HG02870 (cell line): ENCODE results near the gene MARCHF9.
"Not testable (repeated sequence)": the region's sequence is repeated elsewhere in the genome, so short reads cannot be mapped to it uniquely, and the experiment has no call there.

Experiments
- ATAC-seq: cut with Tn5 transposase; IDR thresholded peaks from one replicate; pipeline ENCODE4 v1.9.1; 2021; ENCODE audit warnings: mild to moderate bottlenecking, moderate library complexity; ENCODE audit not compliant: unreplicated experiment

Gene MARCHF9

DNA sequence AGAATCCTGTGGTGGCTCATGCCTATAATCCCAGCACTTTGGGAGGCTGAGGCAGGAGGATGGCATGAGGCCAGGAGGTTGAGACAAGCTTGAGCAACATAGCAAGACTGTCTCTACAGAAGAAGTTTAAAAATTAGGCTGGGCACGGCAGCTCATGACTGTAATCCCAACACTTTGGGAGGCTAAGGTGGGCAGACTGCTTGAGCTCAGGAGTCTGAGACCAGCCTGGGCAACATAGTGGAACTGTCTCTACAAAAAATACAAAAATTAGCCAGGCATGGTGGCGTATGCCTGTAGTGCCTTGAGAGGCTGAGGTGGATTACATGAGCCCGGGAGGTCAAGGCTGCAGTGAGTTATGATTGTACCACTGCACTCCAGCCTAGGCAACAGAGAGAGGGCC lies 13.0 kb downstream of the MARCHF9 start:
- no peak for ATAC-seq

DNA sequence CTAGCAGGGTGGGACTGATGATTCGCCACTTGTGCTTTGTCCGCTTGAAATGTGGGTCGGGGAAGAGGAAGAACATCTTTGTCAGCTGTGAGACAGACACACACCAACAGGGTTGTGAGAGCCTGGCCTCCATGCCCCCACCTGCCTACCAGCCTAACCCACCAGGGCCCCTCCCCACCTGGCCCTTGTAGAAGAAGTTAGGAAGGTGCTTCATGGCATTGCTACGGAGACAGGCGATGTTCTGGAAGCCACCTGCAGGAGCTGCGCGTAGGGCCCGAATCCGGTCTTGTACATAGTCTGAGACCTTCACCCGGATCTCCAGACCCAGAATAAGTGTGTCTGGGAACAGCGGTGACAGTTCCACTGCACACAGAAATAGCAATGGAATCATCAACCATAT lies 14.7 kb downstream of the MARCHF9 start:
- ATAC-seq, result no peak

DNA sequence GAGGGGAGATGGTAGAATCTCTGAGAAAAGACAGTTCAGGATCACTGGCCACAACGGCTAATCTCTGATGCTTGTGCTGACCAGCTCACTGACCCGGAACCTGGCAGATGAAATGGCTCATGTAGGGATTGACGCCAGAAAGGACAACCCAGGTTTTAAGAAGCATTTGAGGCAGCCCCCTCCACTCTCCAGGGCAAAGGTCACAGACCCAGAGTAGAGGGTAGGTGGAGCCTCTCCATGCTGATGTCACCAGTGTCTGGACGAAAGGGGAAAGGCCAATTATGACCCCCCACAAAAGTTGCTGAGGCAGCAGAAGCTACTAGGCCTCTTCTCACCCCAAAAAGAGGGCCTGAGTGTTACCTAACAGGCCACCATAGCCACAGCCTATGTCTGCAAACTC lies 15.8 kb downstream of the MARCHF9 start:
- ATAC-seq, result no peak

DNA sequence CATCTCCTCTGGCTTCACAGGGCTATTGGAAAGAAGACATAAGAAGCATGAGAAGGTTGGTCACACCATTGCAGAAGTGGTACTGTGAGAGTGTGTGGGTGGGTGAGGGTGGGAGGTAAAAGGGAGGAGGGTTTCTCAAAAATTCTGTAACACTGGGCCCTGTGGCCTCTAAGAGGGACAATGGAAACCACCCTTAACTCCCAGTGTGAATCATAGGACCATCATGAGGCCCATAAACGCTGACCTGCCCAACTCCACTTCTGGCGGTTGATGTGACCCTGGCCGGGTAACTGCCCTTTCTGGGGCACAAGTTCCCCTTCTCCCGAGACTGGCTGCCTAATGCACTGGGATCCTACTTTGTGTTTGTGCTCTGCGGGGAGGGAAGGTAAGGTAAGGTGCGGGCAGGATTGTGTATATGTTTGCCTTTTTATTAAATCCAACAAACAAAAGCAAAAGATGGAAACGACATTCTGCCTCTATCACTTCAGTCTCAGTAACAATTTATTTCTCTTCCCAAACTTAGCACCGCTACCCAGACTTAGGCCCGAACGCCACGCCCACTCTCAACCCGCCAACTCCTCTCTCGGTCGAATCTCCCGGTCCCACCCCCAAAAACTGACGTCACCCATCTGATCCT lies 16.5 kb downstream of the MARCHF9 start:
- ATAC-seq, result peak; percentile 78

GRCh38 chr12:57771873-57772428 lies 17.0 kb downstream of the MARCHF9 start, which contains the start of gene METTL1:
METTL1 (minus strand) TSS chr12:57772105; CDS start chr12:57772083, 22 bp downstream.
- peak; percentile 74 for ATAC-seq

GRCh38 chr12:57772429-57773322 lies 17.8 kb downstream of the MARCHF9 start, which contains the start of gene EEF1AKMT3:
EEF1AKMT3 (plus strand) TSS chr12:57772614; CDS start chr12:57772725, 111 bp downstream.
- peak; percentile 17 for ATAC-seq

- not testable (repeated sequence) for ATAC-seq
Observed at GRCh38 chr12:57774634-57775033, 19.7 kb downstream of the MARCHF9 start.

- ATAC-seq, result no peak
Observed at GRCh38 chr12:57775044-57775443, 20.1 kb downstream of the MARCHF9 start.

- no peak for ATAC-seq
Observed at GRCh38 chr12:57775563-57776246, 20.8 kb downstream of the MARCHF9 start.

DNA sequence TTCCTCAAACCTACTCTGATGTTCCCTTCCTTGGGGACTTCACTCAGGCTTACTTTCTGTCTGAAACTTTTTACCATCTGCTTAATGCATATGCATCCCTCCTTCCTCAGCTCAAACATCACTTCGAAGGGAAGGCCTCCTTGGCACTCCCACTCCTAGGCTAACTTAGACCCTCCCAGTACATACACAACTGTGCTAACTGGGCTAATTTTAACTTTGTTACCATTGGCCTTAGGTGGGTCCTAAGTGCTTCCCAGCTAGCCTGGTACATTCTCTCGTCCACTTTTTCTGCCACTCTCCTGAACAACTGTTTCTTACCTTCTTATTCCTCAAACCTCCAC lies 21.3 kb downstream of the MARCHF9 start:
- ATAC-seq, result no peak

DNA sequence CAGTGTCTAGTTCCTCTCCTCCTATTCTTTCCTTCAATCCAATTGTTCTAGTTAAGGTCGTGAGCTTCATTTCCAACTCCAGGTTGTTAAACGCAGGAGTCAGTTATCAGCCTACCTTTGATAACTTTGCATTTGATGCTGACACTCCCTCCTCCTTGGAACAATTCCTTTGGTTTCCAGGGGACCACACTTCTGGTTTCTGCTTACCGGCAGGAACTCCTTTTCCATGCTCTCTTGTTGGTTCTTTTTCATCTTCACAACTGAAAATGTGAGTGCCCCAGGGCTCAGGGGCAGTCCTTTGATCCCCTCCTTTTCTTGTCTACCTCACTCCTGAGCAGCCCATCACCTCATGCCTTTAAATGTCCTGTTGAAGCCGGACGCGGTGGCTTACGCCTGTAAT lies 22.5 kb downstream of the MARCHF9 start:
- no peak for ATAC-seq

DNA sequence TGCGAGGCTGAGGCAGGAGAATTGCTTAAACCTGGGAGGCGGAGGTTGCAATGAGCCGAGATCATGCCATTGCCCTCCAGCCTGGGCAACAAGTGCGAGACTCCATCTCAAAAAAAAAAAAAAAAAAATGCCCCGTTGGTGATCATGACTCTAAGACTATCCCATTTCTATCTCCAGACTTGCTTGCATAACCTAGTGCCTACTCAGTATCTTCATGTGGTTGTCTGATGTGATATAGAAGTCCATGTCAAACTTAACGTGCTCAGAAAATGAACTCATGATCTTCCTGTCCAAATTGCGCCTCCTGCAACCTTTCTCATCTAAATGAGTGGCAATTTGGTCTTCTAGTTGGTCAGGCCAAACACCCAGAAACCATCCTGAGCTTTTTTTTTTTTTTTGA lies 23.0 kb downstream of the MARCHF9 start:
- ATAC-seq, result no peak

DNA sequence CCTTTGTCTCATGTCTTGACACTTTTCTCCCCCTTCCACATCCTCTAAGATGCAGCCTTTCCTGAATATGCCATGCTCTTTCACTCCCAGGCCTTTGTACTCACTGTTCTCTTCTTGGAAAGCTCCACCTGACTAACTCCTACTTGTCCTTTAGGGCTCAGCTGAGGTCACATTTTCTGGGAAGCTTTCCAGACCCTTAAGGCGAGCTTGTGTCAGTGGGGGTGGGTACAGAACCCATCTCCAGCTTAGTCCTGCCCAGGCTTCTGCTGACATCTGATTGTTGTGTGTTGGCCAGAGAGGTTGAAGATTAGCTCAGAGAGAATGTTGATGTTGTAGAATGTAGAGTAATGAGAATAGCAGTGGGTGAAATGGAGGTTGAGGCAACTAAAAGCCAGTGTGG lies 24.8 kb downstream of the MARCHF9 start:
- no peak for ATAC-seq

GRCh38 chr12:57780284-57780897 lies 25.5 kb downstream of the MARCHF9 start:
- ATAC-seq, result no peak

GRCh38 chr12:57781244-57781643 lies 26.3 kb downstream of the MARCHF9 start:
- no peak for ATAC-seq

DNA sequence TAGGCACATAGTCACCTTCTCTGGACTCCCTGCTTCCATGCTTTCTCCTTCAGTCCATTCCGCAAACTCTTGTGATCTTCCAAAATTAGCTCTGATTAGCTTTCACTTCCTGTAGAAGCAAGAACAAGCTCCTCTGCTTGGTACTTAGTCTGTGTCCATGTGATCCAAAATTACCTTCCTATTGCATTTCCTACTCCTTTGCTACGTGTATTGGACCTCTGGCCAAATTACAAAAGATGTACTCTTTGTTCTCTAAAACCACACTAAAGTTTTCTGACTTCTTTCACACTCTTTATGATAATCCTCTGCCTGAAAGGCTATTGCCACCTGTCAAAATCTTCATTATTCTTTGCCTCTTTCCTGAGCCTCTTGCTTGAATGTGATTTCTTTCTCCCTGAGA lies 26.9 kb downstream of the MARCHF9 start:
- ATAC-seq, result no peak

- no peak for ATAC-seq
Observed at GRCh38 chr12:57782243-57782607, 27.3 kb downstream of the MARCHF9 start.

DNA sequence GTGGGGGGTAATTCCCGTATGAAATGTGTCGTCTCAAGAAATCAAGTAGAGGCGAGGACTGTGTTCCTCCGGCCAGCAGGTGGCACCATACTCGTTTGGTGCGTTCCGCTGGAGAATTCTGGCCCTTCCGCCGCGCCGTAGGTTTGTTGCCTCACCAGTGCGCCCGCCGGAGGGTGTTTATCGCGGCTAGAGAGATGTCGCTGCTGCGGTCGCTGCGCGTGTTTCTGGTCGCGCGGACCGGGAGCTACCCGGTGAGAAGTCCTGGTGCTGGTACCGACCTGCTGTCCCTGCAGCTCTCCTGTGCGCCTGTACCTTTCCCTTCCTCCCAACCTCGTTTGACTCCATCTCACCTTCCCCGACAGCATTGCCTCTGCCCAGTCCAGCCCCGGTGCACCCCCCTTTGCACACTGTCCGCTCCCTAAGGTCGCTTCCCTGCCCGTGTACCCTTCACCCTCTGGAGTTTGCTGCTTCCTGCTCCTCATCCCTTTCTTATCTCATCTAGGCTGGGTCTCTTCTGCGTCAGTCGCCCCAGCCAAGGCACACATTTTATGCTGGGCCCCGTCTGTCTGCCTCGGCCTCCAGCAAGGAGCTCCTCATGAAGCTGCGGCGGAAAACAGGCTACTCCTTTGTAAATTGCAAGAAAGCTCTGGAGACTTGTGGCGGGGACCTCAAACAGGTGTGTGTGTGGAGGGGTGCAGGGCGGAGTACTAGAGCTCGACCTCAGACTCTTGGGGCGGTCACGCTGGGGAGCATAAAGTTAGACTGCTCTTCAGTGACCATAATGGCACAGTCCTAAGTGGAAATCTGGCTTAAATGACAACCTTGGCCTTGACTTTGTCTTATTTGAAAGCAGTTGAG lies 27.9 kb downstream of the MARCHF9 start, which contains the start of gene TSFM:
TSS of gene TSFM (plus strand) at position 180 of the 858 bp plus-strand sequence. CDS start at position 195, 15 bp downstream.
- peak; percentile 85 for ATAC-seq

DNA sequence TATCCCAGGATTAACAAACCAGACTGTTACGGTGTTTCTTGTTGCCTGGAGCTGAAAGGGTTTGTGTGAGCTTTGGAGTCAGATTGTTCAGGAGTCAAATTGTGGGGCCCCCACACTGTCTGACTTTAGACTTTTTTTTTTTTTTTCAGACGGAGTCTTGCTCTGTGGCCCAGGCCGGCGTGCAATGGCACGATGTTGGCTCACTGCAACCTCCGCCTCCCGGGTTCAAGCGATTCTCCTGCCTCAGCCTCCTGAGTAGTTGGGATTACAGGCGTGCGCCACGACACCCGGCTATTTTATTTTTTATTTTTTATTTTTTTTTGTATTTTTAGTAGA lies 28.5 kb downstream of the MARCHF9 start:
- ATAC-seq, result no peak

- no peak for ATAC-seq
Observed at GRCh38 chr12:57783861-57784260, 29.0 kb downstream of the MARCHF9 start.
